IMR-90 (cell line): Measurements from ENCODE around the gene RABGAP1.

Experiments used
- BHLHE40 ChIP-seq: fragments of 150-350 bp; IDR thresholded peaks from 2 replicates; pipeline ENCODE4 v1.6.1; 2016; ENCODE audit warnings: mild to moderate bottlenecking, low read depth, low read length
- CEBPB ChIP-seq: IDR thresholded peaks from 2 replicates; pipeline ENCODE4 v1.6.1; 2012; ENCODE audit warnings: low read depth, low read length, improper control_type of control experiment
- CHD1 ChIP-seq: IDR thresholded peaks from 2 replicates; pipeline ENCODE4 v1.6.1; 2012; ENCODE audit warnings: low read depth, low read length, improper control_type of control experiment
- MAFK ChIP-seq: IDR thresholded peaks from 2 replicates; pipeline ENCODE4 v1.6.1; 2012; ENCODE audit warnings: low read depth, low read length, improper control_type of control experiment
- MXI1 ChIP-seq: IDR thresholded peaks from 2 replicates; pipeline ENCODE4 v1.6.1; 2012; ENCODE audit warnings: low read depth, mild to moderate bottlenecking, low read length, moderate library complexity, borderline replicate concordance
- POLR2A ChIP-seq: IDR thresholded peaks from 2 replicates; pipeline ENCODE4 v1.6.1; 2012; ENCODE audit warnings: mild to moderate bottlenecking, low read depth, low read length
- RAD21 ChIP-seq: IDR thresholded peaks from 2 replicates; pipeline ENCODE4 v1.6.1; 2012; ENCODE audit warnings: low read length, improper control_type of control experiment
- RFX5 ChIP-seq: IDR thresholded peaks from 2 replicates; pipeline ENCODE4 v1.8.0; 2012; ENCODE audit warnings: low read depth, mild to moderate bottlenecking, low read length, moderate library complexity
- SMC3 ChIP-seq: fragments of 150-350 bp; IDR thresholded peaks from 2 replicates; pipeline ENCODE4 v1.6.1; 2016; ENCODE audit warnings: low read depth, mild to moderate bottlenecking, antibody characterized with exemption, low read length, moderate library complexity
- USF2 ChIP-seq: fragments of 150-350 bp; IDR thresholded peaks from 2 replicates; pipeline ENCODE4 v1.6.1; 2017; ENCODE audit warnings: mild to moderate bottlenecking, antibody characterized with exemption, low read length, low read depth
- TF ChIP-seq, protein P1 (sequence below): fragments of 150-350 bp; IDR thresholded peaks from 2 replicates; pipeline ENCODE4 v1.6.1; 2016; ENCODE audit warnings: low read depth, mild to moderate bottlenecking, low read length, moderate library complexity, borderline replicate concordance
- TF ChIP-seq, protein P2 (sequence below): conservative IDR thresholded peaks from 2 replicates; pipeline ENCODE4 v1.5.1; 2012; ENCODE audit warnings: mild to moderate bottlenecking, low read depth, low read length, improper control_type of control experiment

- TF ChIP-seq POLR2A (no peak), RAD21 (no peak), RFX5 (no peak), MAFK (no peak), CHD1 (no peak), SMC3 (no peak), BHLHE40 (no peak), MXI1 (no peak), CEBPB (no peak), USF2 (no peak)
- TF ChIP-seq, protein P1, sequence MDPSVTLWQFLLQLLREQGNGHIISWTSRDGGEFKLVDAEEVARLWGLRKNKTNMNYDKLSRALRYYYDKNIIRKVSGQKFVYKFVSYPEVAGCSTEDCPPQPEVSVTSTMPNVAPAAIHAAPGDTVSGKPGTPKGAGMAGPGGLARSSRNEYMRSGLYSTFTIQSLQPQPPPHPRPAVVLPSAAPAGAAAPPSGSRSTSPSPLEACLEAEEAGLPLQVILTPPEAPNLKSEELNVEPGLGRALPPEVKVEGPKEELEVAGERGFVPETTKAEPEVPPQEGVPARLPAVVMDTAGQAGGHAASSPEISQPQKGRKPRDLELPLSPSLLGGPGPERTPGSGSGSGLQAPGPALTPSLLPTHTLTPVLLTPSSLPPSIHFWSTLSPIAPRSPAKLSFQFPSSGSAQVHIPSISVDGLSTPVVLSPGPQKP, result no peak
- TF ChIP-seq, protein P2, sequence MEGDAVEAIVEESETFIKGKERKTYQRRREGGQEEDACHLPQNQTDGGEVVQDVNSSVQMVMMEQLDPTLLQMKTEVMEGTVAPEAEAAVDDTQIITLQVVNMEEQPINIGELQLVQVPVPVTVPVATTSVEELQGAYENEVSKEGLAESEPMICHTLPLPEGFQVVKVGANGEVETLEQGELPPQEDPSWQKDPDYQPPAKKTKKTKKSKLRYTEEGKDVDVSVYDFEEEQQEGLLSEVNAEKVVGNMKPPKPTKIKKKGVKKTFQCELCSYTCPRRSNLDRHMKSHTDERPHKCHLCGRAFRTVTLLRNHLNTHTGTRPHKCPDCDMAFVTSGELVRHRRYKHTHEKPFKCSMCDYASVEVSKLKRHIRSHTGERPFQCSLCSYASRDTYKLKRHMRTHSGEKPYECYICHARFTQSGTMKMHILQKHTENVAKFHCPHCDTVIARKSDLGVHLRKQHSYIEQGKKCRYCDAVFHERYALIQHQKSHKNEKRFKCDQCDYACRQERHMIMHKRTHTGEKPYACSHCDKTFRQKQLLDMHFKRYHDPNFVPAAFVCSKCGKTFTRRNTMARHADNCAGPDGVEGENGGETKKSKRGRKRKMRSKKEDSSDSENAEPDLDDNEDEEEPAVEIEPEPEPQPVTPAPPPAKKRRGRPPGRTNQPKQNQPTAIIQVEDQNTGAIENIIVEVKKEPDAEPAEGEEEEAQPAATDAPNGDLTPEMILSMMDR, result no peak
Measured at GRCh38 chr9:122998448-122998847, 57.6 kb downstream of the RABGAP1 start.
